ENCODE data around the gene BLOC1S5. TPM values are rescaled to one million over a fixed set of nuclear protein-coding genes. Genes with fewer than 3 reads are reported as not detected.
A peak's percentile ranks its signal among the peaks of the same experiment; 100 is the strongest.

Gene BLOC1S5
- total and polyA plus RNA-seq, 9 of the 15 experiments (the other 6 are each of a cell fraction or from before 2014, with no cell fraction given) = 8.5 to 41.0 (median 27.7) TPM

- TF ChIP-seq, protein P1, sequence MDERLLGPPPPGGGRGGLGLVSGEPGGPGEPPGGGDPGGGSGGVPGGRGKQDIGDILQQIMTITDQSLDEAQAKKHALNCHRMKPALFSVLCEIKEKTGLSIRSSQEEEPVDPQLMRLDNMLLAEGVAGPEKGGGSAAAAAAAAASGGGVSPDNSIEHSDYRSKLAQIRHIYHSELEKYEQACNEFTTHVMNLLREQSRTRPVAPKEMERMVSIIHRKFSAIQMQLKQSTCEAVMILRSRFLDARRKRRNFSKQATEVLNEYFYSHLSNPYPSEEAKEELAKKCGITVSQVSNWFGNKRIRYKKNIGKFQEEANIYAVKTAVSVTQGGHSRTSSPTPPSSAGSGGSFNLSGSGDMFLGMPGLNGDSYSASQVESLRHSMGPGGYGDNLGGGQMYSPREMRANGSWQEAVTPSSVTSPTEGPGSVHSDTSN (CRISPR knock-in tag; IDR thresholded peaks at IDR 0.05; ENCODE audit: low read depth) = no peak
- TF ChIP-seq, protein P1 (tag; conservative IDR thresholded peaks at IDR 0.05; ENCODE audit: low read depth) = peak; percentile 43; the same call in 1 of the 2 replicates
- TF ChIP-seq TEAD4 (IDR thresholded peaks at IDR 0.05; ENCODE audit: low read length) (peak; percentile 56; the same call in 1 of the 2 replicates), TEAD4 (CRISPR knock-in tag; IDR thresholded peaks at IDR 0.05; ENCODE audit: borderline replicate concordance) (no peak), ZNF766 (CRISPR knock-in tag; conservative IDR thresholded peaks at IDR 0.05) (peak; percentile 14; the same call in 1 of the 2 replicates), STAT5B (CRISPR knock-in tag; IDR thresholded peaks at IDR 0.05) (no peak), ETV1 (tag; conservative IDR thresholded peaks at IDR 0.05; ENCODE audit: low read depth) (peak; percentile 43; the same call in 1 of the 2 replicates), ATF4 (CRISPR knock-in tag; IDR thresholded peaks at IDR 0.05) (peak; percentile 94), MLLT1 (IDR thresholded peaks at IDR 0.05) (peak; percentile 36 to 43), EP400 (IDR thresholded peaks at IDR 0.05) (peak; percentile 79), AFF1 (IDR thresholded peaks at IDR 0.05; ENCODE audit: low read depth in 1 of 2, partially characterized antibody in 2 of 2) (peak; percentile 66 to 79), ZSCAN32 (CRISPR knock-in tag; IDR thresholded peaks at IDR 0.05) (peak; percentile 86; the same call in 1 of the 2 replicates), NFIC (IDR thresholded peaks at IDR 0.05) (peak; percentile 33; the same call in 1 of the 2 replicates), CEBPG (CRISPR knock-in tag; IDR thresholded peaks at IDR 0.05) (peak; percentile 96), CEBPG (tag; conservative IDR thresholded peaks at IDR 0.05 in 1 of 2, IDR thresholded peaks at IDR 0.05 in 1 of 2) (peak; percentile 96 to 98), TRIM28 (IDR thresholded peaks at IDR 0.05) (0 out of 2 replicates have a peak, but pooled peaks have one; percentile 51), RBM17 (IDR thresholded peaks at IDR 0.05; ENCODE audit: borderline replicate concordance, low read depth, low read length) (no peak), ATF1 (CRISPR knock-in tag; IDR thresholded peaks at IDR 0.05) (no peak), ATF1 (tag; IDR thresholded peaks at IDR 0.05) (peak; percentile 37)
Observed at GRCh38 chr6:8100159-8100854, 36.1 kb upstream of the BLOC1S5 start (continued).
